ENCODE measurements around the gene IL21R.

Gene IL21R

DNA sequence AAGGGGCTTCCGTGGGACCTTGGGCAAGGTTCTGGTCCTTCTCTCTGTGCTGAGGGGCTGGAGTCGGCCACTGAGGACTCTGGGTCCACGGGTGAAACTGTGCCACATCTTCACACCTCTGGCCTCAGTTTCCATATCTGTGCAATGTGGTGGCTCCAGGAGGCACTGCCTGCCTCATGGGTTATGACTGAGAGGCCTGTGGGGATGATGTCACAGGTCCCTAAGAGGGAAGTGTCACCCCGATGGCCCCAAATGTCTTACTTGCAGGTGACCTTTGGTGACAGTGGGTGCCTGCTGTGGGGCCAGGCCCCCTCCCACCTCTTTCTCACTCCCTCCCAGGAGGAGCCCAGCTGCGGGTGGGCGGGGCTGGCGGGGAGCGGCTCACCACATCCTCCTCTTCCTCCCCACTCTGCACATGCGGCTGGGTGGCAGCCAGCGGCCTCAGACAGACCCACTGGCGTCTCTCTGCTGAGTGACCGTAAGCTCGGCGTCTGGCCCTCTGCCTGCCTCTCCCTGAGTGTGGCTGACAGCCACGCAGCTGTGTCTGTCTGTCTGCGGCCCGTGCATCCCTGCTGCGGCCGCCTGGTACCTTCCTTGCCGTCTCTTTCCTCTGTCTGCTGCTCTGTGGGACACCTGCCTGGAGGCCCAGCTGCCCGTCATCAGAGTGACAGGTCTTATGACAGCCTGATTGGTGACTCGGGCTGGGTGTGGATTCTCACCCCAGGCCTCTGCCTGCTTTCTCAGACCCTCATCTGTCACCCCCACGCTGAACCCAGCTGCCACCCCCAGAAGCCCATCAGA lies at the start of gene IL21R:
Gene IL21R, plus strand, starts transcription at position 407 of the 801 bp plus-strand sequence. CDS start 27,898 bp downstream, outside the sequence.
- DNase-seq, result peak; percentile 83

DNA sequence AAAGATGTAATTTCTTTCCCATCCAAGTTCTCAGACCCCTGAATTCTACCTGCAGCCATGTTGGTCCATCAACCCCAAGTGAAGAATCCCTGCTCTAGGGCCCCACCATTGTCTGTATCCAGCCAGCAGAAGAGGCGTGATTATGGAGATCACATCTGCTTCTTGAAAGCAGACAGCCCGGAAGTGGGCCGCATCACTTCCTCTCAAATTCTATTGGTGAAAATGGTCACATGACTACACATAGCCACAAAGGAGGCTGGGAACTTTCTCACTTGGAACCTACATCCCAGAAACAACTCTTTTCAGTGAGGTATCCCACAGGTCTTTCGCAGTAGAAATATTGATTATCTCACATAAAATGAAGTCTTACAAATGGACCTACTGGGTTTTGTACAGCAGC lies 48.1 kb upstream of the IL21R start:
- no peak for DNase-seq

DNA sequence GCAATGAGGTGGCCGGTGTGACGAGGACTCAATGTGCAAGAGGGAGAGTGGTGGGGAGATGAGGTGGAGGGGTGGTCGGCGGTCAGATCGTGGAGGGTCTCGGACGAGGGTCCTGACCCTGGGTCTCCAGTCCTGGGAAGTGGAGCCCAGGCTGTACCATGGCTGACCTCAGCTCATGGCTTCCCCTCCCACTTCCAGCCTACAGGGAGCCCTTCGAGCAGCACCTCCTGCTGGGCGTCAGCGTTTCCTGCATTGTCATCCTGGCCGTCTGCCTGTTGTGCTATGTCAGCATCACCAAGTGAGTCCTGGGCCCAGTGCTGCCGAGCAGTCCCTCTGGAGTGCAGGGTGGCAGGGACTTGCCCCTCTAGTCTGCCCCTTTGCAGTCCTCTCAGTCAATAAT lies 46.4 kb upstream of the IL21R start:
- DNase-seq, result peak; percentile 53

DNA sequence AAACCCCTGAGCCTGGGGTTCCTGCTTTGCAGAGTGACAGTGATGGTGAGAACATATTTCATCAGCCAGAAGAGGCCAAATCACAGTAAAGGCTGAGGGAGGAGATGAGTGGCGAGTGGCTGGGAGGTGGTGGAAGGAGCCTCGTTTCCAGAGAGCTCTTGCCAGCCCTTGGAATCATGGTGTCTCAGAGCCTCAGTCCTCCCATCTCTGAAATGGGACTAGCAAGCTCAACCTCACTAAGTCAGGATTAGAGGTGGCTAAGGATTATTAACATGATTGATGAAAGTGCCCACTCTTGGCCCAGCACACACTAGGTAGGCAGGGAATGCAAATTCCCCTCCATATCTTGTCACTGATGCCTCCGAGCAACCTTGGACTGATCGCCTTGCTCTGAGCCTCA lies 45.2 kb upstream of the IL21R start:
- no peak for DNase-seq

DNA sequence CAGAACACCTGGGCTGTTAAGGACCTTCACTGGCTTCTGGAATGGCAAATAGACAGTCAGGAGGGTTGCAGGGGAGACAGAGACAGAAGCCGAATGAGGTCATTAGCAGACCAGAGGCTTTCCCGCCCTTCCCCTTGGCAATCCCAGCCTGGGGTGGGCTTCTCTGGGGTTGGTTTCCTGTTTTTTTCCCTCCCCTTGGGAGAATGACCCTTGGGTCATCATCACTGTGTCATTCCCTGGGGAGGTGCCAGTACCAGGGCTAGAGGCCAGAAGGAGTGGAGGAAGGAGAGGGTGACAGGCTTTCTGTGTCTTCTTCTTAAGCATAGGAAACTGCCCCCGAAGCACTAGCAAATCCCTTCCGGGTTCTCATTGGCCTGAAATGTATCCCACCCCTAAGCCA lies 42.9 kb upstream of the IL21R start:
- DNase-seq, result no peak

DNA sequence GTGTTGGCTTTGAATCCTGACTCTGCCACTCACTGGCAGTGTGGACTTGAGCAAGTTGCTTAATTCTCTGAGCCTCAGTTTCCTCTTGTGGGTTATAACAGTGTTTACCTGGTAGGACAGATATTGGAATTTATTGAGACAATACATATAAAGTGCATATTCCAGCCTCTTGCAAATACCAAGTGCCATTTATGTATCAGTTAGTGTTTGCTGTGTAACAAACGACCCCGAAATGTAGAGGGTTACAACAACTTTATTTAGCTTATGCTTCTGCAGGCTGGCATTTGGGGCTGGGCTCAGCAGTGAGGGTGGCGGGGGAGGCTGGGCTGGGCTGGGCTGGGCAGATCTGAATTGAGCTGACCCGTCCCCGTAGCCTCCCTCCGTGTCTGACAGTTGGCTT lies 42.4 kb upstream of the IL21R start:
- DNase-seq, result no peak

DNA sequence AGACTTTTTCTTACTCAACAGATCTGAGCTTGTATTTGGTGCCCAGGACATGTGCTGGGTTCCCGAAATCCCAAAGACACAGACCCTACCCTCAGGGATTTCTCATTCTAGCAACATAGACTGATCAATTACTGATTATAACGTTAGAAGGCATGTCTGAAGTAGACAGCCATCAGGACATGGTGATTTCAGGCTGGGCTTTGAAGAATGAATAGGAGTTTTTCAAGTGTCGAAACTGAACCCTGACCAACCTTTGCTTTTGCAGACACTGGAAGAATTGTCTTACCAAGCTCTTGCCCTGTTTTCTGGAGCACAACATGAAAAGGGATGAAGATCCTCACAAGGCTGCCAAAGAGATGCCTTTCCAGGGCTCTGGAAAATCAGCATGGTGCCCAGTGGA lies 40.0 kb upstream of the IL21R start:
- no peak for DNase-seq

DNA sequence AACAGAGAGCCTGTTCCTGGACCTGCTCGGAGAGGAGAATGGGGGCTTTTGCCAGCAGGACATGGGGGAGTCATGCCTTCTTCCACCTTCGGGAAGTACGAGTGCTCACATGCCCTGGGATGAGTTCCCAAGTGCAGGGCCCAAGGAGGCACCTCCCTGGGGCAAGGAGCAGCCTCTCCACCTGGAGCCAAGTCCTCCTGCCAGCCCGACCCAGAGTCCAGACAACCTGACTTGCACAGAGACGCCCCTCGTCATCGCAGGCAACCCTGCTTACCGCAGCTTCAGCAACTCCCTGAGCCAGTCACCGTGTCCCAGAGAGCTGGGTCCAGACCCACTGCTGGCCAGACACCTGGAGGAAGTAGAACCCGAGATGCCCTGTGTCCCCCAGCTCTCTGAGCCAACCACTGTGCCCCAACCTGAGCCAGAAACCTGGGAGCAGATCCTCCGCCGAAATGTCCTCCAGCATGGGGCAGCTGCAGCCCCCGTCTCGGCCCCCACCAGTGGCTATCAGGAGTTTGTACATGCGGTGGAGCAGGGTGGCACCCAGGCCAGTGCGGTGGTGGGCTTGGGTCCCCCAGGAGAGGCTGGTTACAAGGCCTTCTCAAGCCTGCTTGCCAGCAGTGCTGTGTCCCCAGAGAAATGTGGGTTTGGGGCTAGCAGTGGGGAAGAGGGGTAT lies 39.3 kb upstream of the IL21R start:
- no peak for DNase-seq

DNA sequence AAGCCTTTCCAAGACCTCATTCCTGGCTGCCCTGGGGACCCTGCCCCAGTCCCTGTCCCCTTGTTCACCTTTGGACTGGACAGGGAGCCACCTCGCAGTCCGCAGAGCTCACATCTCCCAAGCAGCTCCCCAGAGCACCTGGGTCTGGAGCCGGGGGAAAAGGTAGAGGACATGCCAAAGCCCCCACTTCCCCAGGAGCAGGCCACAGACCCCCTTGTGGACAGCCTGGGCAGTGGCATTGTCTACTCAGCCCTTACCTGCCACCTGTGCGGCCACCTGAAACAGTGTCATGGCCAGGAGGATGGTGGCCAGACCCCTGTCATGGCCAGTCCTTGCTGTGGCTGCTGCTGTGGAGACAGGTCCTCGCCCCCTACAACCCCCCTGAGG lies 38.7 kb upstream of the IL21R start:
- DNase-seq, result no peak

DNA sequence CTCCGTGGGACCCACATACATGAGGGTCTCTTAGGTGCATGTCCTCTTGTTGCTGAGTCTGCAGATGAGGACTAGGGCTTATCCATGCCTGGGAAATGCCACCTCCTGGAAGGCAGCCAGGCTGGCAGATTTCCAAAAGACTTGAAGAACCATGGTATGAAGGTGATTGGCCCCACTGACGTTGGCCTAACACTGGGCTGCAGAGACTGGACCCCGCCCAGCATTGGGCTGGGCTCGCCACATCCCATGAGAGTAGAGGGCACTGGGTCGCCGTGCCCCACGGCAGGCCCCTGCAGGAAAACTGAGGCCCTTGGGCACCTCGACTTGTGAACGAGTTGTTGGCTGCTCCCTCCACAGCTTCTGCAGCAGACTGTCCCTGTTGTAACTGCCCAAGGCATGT lies 38.2 kb upstream of the IL21R start:
- no peak for DNase-seq

DNA sequence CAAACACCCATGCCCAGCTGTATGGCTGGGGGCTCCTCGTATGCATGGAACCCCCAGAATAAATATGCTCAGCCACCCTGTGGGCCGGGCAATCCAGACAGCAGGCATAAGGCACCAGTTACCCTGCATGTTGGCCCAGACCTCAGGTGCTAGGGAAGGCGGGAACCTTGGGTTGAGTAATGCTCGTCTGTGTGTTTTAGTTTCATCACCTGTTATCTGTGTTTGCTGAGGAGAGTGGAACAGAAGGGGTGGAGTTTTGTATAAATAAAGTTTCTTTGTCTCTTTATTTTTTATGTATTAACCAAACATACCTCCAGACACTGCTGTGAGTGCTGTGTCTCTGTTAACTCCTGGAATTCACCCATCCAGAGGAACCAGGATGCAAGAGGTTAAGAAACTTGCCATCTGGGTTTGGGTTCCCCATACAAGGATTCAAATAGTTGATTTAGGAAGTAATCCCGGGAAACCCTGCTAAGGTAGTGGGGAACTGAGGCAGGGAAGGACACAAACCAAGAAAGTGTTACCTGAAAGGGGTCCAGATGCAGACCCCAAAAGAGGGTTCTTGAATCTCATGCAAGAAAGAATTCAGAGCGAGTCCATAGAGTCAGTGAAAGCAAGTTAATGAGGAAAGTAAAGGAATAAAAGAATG lies 37.4 kb upstream of the IL21R start:
- DNase-seq, result no peak

DNA sequence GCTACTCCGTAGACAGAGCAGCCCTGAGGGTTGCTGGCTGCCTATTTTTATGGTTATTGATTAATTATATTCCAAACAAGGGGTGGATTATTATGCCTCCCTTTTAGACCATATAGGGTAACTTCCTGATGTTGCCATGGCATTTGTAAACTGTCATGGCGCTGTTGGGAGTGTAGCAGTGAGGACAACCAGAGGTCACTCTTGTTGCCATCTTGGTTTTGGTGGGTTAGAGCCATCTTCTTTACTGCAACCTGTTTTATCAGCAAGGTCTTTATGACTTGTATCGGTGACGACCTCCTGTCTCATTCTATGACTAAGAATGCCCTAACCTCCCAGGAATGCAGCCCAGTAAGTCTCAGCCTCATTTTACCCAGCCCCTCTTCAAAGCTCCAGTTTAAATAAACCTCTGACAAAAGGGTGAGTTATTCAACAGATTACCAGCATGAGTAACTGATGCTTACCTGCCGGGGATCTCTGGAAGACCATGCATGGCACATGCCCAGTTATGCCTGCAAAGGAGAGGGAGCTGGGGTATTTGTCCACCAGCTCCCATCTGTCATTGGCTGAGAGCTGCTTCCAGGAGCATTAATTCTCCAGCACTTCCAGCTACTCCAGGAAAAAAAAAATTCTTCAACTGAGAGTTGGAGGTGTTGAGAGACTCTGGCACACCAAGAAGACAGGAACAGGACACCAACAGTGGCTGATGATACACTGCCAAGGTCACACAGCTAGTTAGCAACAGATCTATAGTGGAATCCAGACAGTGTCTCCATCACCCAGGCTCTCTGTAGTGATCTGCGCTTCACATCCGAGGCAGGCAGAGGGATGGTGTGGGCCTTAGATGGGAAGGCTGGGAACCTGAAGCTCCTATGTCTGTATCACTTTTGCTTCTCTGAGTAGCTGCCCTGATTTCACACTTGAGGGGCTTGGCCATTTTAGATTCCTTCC lies 36.6 kb upstream of the IL21R start:
- DNase-seq, result no peak

DNA sequence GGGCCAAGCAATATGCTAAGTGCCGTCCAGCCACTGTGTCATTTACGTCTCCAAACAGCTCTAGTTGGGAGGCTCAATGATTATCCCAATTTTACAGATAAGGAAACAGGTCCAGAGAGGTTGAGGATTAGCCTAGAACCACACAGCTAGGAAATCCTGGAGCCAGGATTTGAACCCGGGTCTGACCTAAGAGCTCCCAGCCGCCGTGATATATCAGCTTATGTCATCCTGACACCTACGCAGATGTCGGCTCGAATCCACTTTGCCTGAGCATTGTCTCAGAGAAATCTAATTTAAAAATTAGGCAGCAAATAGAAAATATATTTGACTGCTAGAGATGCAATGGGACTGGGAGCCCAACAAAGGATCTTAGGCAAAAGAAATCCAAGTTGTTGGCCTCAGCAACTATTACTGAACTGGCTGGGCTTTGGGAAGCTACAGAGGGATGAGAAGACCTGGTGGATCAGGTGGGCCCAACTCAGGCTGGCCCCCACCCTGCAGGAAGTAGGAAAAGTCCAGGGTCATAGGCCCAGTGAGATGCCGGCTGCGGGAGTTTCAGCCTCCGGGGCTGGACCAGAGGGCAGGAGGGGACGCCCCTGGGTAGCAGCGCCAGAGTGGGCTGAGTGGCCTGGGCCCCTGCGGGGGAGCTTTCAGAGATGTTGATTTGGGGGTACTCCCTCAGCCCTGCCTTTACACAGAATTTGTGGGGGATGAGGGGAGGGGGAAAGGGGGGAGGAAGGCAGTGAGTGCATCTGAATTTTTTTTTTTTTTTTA lies 35.1 kb upstream of the IL21R start:
- DNase-seq, result peak; percentile 50

DNA sequence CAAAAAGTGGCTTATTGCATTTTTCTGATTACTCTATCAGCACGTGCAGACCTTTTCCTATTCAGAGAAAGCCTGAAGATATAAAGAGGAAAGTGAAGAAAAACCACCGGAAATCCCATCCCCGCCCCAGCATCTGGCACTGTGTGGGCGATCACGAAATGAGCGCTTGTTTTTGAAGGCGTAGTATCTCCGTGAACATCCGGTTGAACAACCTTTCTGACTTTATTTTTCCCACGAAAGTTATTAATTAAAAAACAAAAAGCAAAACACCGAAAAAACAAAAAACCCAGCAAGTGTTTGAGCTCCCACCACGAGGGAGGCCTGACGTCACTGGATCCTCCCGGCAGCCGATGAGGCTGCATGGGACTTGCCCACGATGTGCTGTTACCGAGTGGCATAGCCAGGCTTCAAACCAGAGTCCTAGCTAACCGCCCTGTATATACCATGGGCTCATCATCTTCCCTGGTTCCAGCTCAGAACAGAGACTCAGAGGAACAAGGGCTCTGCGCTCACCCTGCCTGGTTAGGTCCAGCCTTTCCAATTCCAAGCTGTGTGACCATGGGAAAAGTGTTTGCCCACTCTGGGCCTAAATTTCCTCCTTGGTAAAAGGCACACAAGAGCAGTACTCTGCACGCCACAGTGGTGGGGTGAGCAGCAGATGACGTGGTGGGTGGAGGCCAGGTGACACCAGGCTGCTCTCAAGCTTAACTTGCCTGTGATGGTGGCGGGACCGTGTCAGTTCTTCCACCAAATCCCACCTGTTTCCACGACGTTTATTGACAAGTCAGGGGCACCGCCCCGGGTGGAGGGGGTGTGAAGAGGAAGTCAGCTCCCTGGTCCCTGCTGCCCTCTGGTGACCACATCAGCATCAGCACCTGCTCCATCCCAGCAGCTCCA lies 34.3 kb upstream of the IL21R start:
- DNase-seq, result peak; percentile 90

DNA sequence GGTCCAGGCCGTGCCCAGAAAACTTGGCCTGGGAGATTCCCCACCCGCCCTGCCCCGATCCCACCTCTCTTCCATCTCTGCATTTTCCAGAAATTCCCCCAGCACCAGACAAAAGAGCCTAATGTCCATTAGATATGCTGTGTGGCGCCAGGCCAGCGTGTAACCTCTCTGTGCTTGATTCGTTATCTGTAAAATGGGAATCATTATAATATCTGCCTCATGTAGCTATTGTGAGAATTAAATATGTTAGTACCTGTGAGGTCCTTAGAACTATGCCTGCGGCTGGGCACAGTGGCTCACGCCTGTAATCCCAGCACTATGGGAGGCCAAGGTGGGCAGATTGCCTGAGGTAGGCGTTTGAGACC lies 33.6 kb upstream of the IL21R start:
- no peak for DNase-seq

DNA sequence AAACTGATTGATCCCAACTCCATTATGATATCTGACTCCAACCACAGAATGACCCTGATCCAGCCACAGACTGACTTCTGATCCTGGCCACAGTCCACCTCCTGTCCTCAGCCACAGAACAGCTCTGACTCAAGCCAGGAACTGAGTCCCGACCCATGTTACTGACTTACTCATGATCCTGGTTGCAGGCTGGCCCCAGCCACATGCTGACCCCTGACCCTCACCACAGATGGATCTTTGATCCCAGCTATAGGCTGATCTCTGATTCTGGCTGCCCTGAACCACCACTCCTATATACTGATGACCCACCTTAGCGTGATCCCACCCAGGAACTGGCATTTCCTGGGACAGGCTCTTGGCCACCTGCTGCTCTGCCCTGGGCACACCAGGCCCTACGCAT lies 32.2 kb upstream of the IL21R start:
- DNase-seq, result no peak

DNA sequence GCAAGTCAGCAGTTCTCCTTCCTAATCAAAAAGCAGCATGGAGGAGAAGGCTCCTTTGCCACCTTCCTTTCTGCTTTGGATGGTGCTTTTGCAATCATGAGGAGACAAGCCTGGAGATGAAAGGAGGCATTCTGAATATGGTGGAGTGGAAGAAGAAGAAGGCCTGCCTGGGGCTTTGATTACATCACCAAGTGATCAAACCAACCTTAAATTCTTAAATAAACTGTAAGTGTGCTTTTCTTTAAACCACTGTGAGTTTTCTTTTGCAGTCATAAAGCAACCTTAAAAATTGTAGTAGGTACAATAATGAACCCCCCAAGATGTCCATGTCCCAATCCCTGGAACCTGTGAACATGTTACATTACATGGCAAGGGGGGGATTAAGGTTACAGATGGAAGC lies 31.7 kb upstream of the IL21R start:
- no peak for DNase-seq

DNA sequence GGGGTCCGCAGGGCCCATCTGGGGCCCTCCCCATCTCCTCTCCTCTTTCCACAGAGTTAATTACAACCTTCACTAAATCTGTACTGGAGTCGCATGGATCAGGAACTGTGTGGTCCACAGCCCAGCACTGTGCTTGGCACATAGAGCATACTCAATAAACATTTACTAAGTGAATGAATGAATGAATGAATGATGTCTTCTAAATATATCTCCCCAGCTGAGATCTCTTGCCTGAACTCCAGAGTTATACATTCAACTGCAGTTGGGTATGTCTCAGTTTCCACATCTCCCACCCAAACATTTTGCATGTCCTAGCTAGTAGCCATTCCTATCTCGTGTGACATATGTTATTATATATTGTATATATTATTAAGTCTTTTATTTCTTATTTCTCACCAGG lies 28.7 kb upstream of the IL21R start:
- no peak for DNase-seq

DNA sequence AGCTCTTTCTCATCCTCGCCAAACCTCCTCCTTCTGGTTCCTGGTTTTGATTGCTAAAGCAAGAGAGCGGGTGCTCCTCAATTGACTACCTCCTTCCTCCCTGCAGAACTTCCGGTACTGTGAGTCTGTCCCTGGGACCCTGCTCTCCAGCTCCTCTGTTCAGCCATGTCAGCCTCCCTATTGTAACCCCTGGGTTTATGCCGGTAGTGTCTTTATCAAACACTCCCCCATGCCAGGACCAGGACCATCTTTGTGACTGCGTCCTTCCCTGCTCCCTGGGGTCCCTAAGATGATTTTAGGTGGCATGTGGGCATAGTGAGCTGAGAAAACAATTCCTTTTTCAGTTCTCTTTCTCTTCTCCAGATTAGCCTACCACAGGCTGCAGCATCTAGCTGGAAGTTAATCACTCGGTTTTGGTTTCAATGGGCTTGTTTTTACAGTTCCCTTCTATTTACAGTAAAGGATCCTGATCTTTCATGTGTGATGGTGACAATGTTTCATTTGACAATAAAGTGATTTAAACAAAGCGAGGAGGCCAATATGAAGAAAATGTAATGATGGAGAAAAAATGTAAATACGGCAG lies 27.7 kb upstream of the IL21R start:
- no peak for DNase-seq

DNA sequence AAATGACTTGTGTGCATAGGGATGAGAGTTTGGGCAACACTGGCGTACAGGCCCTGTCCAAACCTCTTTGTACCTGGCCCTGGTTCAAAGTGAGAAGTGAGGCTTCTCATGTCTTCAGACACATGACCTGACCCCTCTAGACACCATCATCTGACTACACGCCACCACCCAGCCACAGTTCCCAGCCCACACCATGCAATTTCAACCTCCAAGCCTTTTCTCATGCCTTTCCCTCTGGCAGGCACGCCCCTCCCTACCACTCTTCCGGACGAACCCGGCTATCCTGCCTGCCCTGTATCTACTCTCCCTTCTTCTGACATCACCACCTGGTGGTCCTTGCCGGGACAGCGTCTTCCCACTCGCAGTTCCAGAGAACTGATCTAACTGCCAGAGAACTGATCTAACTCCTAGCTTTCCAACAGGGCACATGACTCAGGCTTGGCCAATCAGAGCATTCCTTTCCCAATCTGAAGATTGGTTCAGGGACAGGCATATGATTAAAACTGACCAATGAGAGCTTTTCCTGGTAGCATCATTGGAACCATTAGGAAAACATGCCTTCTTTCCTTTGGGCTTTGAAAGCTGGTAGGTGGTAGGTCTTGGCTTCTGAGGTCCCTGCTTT lies 27.1 kb upstream of the IL21R start:
- peak; percentile 52 for DNase-seq

All from activated naive CD4-positive, alpha-beta T cell treated with Interleukin-2 at 50 U/mL for 16 hours (primary cell).